Suprapubic skin (tissue), 4 donors: ENCODE measurements around the gene GDPD5. TPM values are rescaled to one million over a fixed set of nuclear protein-coding genes. Genes with fewer than 3 reads are reported as not detected.
A peak's percentile ranks its signal among the peaks of the same experiment; 100 is the strongest.

ENCODE experiments used
- DNase-seq, 2 donors: peaks; one replicate each; pipeline ENCODE4 v3.0.0-alpha.2; 2019; ENCODE audit warnings: low spot score in 2 of 2
- H3K27ac ChIP-seq: fragments of 200-600 bp; sonication (generic); one replicate; pipeline ENCODE4 v1.5.1; 2019
- H3K27me3 ChIP-seq: fragments of 200-600 bp; sonication (generic); one replicate; pipeline ENCODE4 v1.5.1; 2019
- H3K36me3 ChIP-seq: fragments of 200-600 bp; sonication (generic); one replicate; pipeline ENCODE4 v1.5.1; 2019
- H3K4me1 ChIP-seq: fragments of 200-600 bp; sonication (generic); one replicate; pipeline ENCODE4 v1.5.1; 2019
- H3K4me3 ChIP-seq: fragments of 200-600 bp; sonication (generic); one replicate; pipeline ENCODE4 v1.5.1; 2019; ENCODE audit warnings: mild to moderate bottlenecking
- H3K9me3 ChIP-seq: fragments of 200-600 bp; sonication (generic); one replicate; pipeline ENCODE4 v1.5.1; 2019
- CTCF ChIP-seq, 2 donors: fragments of 200-600 bp in 1 of 2; fragments of 450-650 bp in 1 of 2; sonication (generic) in 1 of 2; IDR thresholded peaks; one replicate each; pipeline ENCODE4 v1.5.1; 2016 to 2019; ENCODE audit warnings: antibody characterized with exemption in 2 of 2, mild to moderate bottlenecking in 1 of 2, moderate library complexity in 1 of 2
- EP300 ChIP-seq: sonication (generic); formaldehyde crosslinking; IDR thresholded peaks from one replicate; pipeline ENCODE4 v1.6.1; 2017; ENCODE audit warnings: antibody characterized with exemption
- POLR2A ChIP-seq, 2 donors: fragments of 450-650 bp; IDR thresholded peaks; one replicate each; pipeline ENCODE4 v1.6.1; 2017; ENCODE audit warnings: antibody characterized with exemption in 2 of 2, mild to moderate bottlenecking in 2 of 2, moderate library complexity in 2 of 2
- POLR2AphosphoS5 ChIP-seq, 3 donors: sonication (generic); formaldehyde crosslinking; IDR thresholded peaks; one replicate each; pipeline ENCODE4 v1.6.1; 2017; ENCODE audit warnings: antibody characterized with exemption in 3 of 3
- WGBS: methylation state at CpG from one replicate; pipeline ENCODE4 v1.1.5; 2018; 5-methylcytosine and 5-hydroxymethylcytosine counted together
- total RNA-seq, 4 donors: library from RNA; depleted of rRNA; stranded (reverse); fragments of >200 nt; gene quantifications; one replicate each; pipeline ENCODE4 v1.1.0, GENCODE V29; 2016

Gene GDPD5
- total RNA-seq, 4 donors from 2014 or later, result 2.3 to 13.4 (median 5.4) TPM

- Histone ChIP-seq H3K27me3 (peaks cover 5% of the 10 kb centered on the region), H3K36me3 (no peaks in the 10 kb centered on the region), H3K27ac (no peak overlapping the region), H3K9me3 (no peaks in the 10 kb centered on the region), H3K4me3 (no peak overlapping the region), H3K4me1 (peaks cover 3% of the 10 kb centered on the region)
- DNase-seq, result no peak
- WGBS, result 66% methylated on average over 41 of the region's 46 CpGs
- TF ChIP-seq CTCF (IDR thresholded peaks at IDR 0.05) (peak in 1 of 2 donors; percentile 53), POLR2A (IDR thresholded peaks at IDR 0.05) (no peak)
These were observed 74.6 kb downstream of the GDPD5 start for GRCh38 chr11:75450826-75451821.

- no peaks in the 10 kb centered on the region for H3K36me3 ChIP-seq
These were observed 75.5 kb downstream of the GDPD5 start for GRCh38 chr11:75450236-75450635.

GRCh38 chr11:75449776-75450175 is 76.0 kb downstream of the GDPD5 start:
- Histone ChIP-seq H3K36me3 (no peaks in the 10 kb centered on the region), H3K27me3 (peaks cover 5% of the 10 kb centered on the region), H3K27ac (no peak overlapping the region), H3K4me1 (peaks cover 3% of the 10 kb centered on the region), H3K4me3 (no peak overlapping the region), H3K9me3 (no peaks in the 10 kb centered on the region)
- 84% methylated on average over 9 of the region's 11 CpGs for WGBS
- DNase-seq, result no peak
- TF ChIP-seq POLR2AphosphoS5 (IDR thresholded peaks at IDR 0.05) (no peak), CTCF (IDR thresholded peaks at IDR 0.05) (no peak), EP300 (no peak), POLR2A (IDR thresholded peaks at IDR 0.05) (no peak)

More at GRCh38 chr11:75450236-75450635, 75.5 kb downstream of the GDPD5 start:
- H3K4me1 ChIP-seq, result peaks cover 3% of the 10 kb centered on the region
- no peak for TF ChIP-seq POLR2AphosphoS5 (IDR thresholded peaks at IDR 0.05)
- no peak for TF ChIP-seq CTCF (IDR thresholded peaks at IDR 0.05)
- no peak for TF ChIP-seq POLR2A (IDR thresholded peaks at IDR 0.05)
- TF ChIP-seq EP300, result no peak
- 44% methylated on average over 4 of the region's 7 CpGs for WGBS
- peaks cover 5% of the 10 kb centered on the region for H3K27me3 ChIP-seq
- no peak for DNase-seq
- H3K27ac ChIP-seq, result no peak overlapping the region
- H3K9me3 ChIP-seq, result no peaks in the 10 kb centered on the region
- H3K4me3 ChIP-seq, result no peak overlapping the region

- no peak overlapping the region for H3K27ac ChIP-seq
- no peaks in the 10 kb centered on the region for H3K9me3 ChIP-seq
- 60% methylated on average over 1 of the region's 10 CpGs for WGBS
- H3K4me3 ChIP-seq, result no peak overlapping the region
- TF ChIP-seq CTCF (IDR thresholded peaks at IDR 0.05), result no peak
- TF ChIP-seq POLR2A (IDR thresholded peaks at IDR 0.05), result no peak
- TF ChIP-seq POLR2AphosphoS5 (IDR thresholded peaks at IDR 0.05), result no peak
- TF ChIP-seq EP300, result no peak
- peaks cover 3% of the 10 kb centered on the region for H3K4me1 ChIP-seq
- no peak for DNase-seq
- no peaks in the 10 kb centered on the region for H3K36me3 ChIP-seq
- peaks cover 5% of the 10 kb centered on the region for H3K27me3 ChIP-seq
These were observed 76.5 kb downstream of the GDPD5 start for GRCh38 chr11:75449271-75449670.

GRCh38 chr11:75447415-75447814 is 78.3 kb downstream of the GDPD5 start:
- WGBS, result 82% methylated on average over 5 of the region's 5 CpGs
- Histone ChIP-seq H3K4me1 (peaks cover 3% of the 10 kb centered on the region), H3K36me3 (no peaks in the 10 kb centered on the region), H3K27me3 (peaks cover 5% of the 10 kb centered on the region), H3K9me3 (no peaks in the 10 kb centered on the region), H3K27ac (no peak overlapping the region), H3K4me3 (no peak overlapping the region)
- no peak for DNase-seq
- no peak for TF ChIP-seq CTCF (IDR thresholded peaks at IDR 0.05)
- no peak for TF ChIP-seq EP300
- TF ChIP-seq POLR2AphosphoS5 (IDR thresholded peaks at IDR 0.05), result no peak
- TF ChIP-seq POLR2A (IDR thresholded peaks at IDR 0.05), result no peak
